H9 (cell line): ENCODE data around the gene MTNR1B. TPM values are rescaled to one million over a fixed set of nuclear protein-coding genes. Genes with fewer than 3 reads are reported as not detected.

Experiments
- DNase-seq: peaks from one replicate; pipeline ENCODE4 v3.0.0-alpha.2; 2017
- H2AFZ ChIP-seq: one replicate; pipeline ENCODE4 v1.6.1; 2013; ENCODE audit warnings: mild to moderate bottlenecking, low read length, control low read depth, moderate library complexity
- H2AK5ac ChIP-seq: 2 replicates; pipeline ENCODE4 v1.6.1; 2013; ENCODE audit warnings: low read length, control low read depth, mixed read lengths; ENCODE audit not compliant: insufficient read length
- H2BK120ac ChIP-seq: one replicate; pipeline ENCODE4 v1.6.1; 2013; ENCODE audit warnings: low read depth, mild to moderate bottlenecking, low read length, control low read depth, inconsistent platforms; ENCODE audit not compliant: poor library complexity, severe bottlenecking
- H2BK12ac ChIP-seq: 2 replicates; pipeline ENCODE4 v1.6.1; 2013; ENCODE audit warnings: low read length, control low read depth, mixed read lengths, low read depth; ENCODE audit not compliant: insufficient read length
- H2BK15ac ChIP-seq: 2 replicates; pipeline ENCODE4 v1.6.1; 2013; ENCODE audit warnings: low read depth, low read length, control low read depth
- H2BK20ac ChIP-seq: one replicate; pipeline ENCODE4 v1.6.1; 2013; ENCODE audit warnings: low read depth, mild to moderate bottlenecking, low read length, control low read depth, inconsistent platforms; ENCODE audit not compliant: poor library complexity, severe bottlenecking
- H2BK5ac ChIP-seq: 2 replicates; pipeline ENCODE4 v1.6.1; 2013; ENCODE audit warnings: low read length, control low read depth, mixed read lengths; ENCODE audit not compliant: insufficient read length
- H3K14ac ChIP-seq: 2 replicates; pipeline ENCODE4 v1.6.1; 2013; ENCODE audit warnings: low read length, control low read depth; ENCODE audit not compliant: insufficient read depth
- H3K18ac ChIP-seq: 2 replicates; pipeline ENCODE4 v1.6.1; 2013; ENCODE audit warnings: low read depth, mild to moderate bottlenecking, mixed read lengths, low read length, control low read depth; ENCODE audit not compliant: insufficient read length
- H3K23ac ChIP-seq: 2 replicates; pipeline ENCODE4 v1.6.1; 2013; ENCODE audit warnings: low read length, control low read depth, mixed read lengths, low read depth; ENCODE audit not compliant: insufficient read length
- H3K23me2 ChIP-seq: 2 replicates; pipeline ENCODE4 v1.6.1; 2013; ENCODE audit warnings: low read depth, mild to moderate bottlenecking, mixed read lengths, low read length, control low read depth; ENCODE audit not compliant: insufficient read length, poor library complexity, severe bottlenecking
- H3K27ac ChIP-seq: 2 replicates; pipeline ENCODE4 v1.5.1; 2013; ENCODE audit warnings: low read length, control low read depth, mixed read lengths, low read depth; ENCODE audit not compliant: insufficient read length
- H3K27me3 ChIP-seq: 2 replicates; pipeline ENCODE4 v1.6.1; 2013; ENCODE audit warnings: low read length, control low read depth, inconsistent platforms; ENCODE audit not compliant: insufficient read depth
- H3K4ac ChIP-seq: 2 replicates; pipeline ENCODE4 v1.6.1; 2013; ENCODE audit warnings: low read depth, mild to moderate bottlenecking, control low read depth, inconsistent platforms, low read length, moderate library complexity
- H3K4me1 ChIP-seq: 2 replicates; pipeline ENCODE4 v1.6.1; 2013; ENCODE audit warnings: low read length, control low read depth, inconsistent platforms; ENCODE audit not compliant: insufficient read depth
- H3K4me2 ChIP-seq: 2 replicates; pipeline ENCODE4 v1.6.1; 2013; ENCODE audit warnings: low read length, control low read depth, mixed read lengths; ENCODE audit not compliant: insufficient read length, insufficient read depth
- H3K56ac ChIP-seq: 2 replicates; pipeline ENCODE4 v1.6.1; 2013; ENCODE audit warnings: low read depth, mild to moderate bottlenecking, mixed read lengths, low read length, control low read depth; ENCODE audit not compliant: insufficient read length
- H3K79me1 ChIP-seq: 2 replicates; pipeline ENCODE4 v1.6.1; 2013; ENCODE audit warnings: low read depth, mild to moderate bottlenecking, moderate library complexity, low read length, control low read depth, inconsistent platforms; ENCODE audit not compliant: insufficient read depth, poor library complexity, severe bottlenecking
- H3K79me2 ChIP-seq: 2 replicates; pipeline ENCODE4 v1.6.1; 2013; ENCODE audit warnings: low read length, control low read depth, inconsistent platforms; ENCODE audit not compliant: insufficient read depth
- H3K9ac ChIP-seq: 2 replicates; pipeline ENCODE4 v1.6.1; 2013; ENCODE audit warnings: low read length, control low read depth, mixed read lengths; ENCODE audit not compliant: insufficient read length; ENCODE audit errors: extremely low read depth
- H3K9me3 ChIP-seq: one replicate; pipeline ENCODE4 v1.6.1; 2013; ENCODE audit warnings: low read depth, low read length, inconsistent platforms; ENCODE audit not compliant: control insufficient read depth
- H3T11ph ChIP-seq: one replicate; pipeline ENCODE4 v1.6.1; 2013; ENCODE audit warnings: mild to moderate bottlenecking, low read length, control low read depth, inconsistent platforms
- H4K20me1 ChIP-seq: one replicate; pipeline ENCODE4 v1.6.1; 2013; ENCODE audit not compliant: control insufficient read depth, insufficient read length, insufficient read depth
- H4K5ac ChIP-seq: 2 replicates; pipeline ENCODE4 v1.6.1; 2013; ENCODE audit warnings: low read depth, mild to moderate bottlenecking, mixed read lengths, low read length, control low read depth; ENCODE audit not compliant: insufficient read length
- H4K8ac ChIP-seq: replicated peaks from 2 replicates; pipeline ENCODE4 v1.6.1; 2013; ENCODE audit warnings: low read length, control low read depth, mixed read lengths, low read depth; ENCODE audit not compliant: insufficient read length
- H4K91ac ChIP-seq: 2 replicates; pipeline ENCODE4 v1.6.1; 2013; ENCODE audit warnings: low read depth, mild to moderate bottlenecking, moderate library complexity, mixed read lengths, low read length, control low read depth; ENCODE audit not compliant: insufficient read length
- H3K27ac Mint-ChIP-seq, 3 experiments: 2 replicates in 2 of 3; 3 replicates in 1 of 3; pipeline ENCODE4 v1.8.0; 2020 to 2021; ENCODE audit warnings: mixed read lengths in 3 of 3, mild to moderate bottlenecking in 1 of 3, moderate library complexity in 1 of 3
- H3K27me3 Mint-ChIP-seq: 2 replicates; pipeline ENCODE4 v1.8.0; 2021; ENCODE audit warnings: low read depth, mild to moderate bottlenecking, moderate library complexity, mixed read lengths
- H3K36me3 Mint-ChIP-seq, 3 experiments: 2 replicates in 2 of 3; 3 replicates in 1 of 3; pipeline ENCODE4 v1.8.0; 2020 to 2021; ENCODE audit warnings: low read depth in 3 of 3, mixed read lengths in 3 of 3; ENCODE audit not compliant: insufficient read depth in 1 of 3
- H3K4me1 Mint-ChIP-seq, 2 experiments: 2 replicates each; pipeline ENCODE4 v1.8.0; 2020; ENCODE audit warnings: mixed read lengths in 2 of 2
- H3K4me3 Mint-ChIP-seq, 2 experiments: 2 replicates in 1 of 2; 3 replicates in 1 of 2; pipeline ENCODE4 v1.8.0; 2020 to 2021; ENCODE audit warnings: mild to moderate bottlenecking in 2 of 2, mixed read lengths in 2 of 2, moderate library complexity in 1 of 2
- H3K9me3 Mint-ChIP-seq, 2 experiments: 2 replicates in 1 of 2; 3 replicates in 1 of 2; pipeline ENCODE4 v1.8.0; 2020; ENCODE audit warnings: mild to moderate bottlenecking in 2 of 2, mixed read lengths in 2 of 2, moderate library complexity in 1 of 2
- CTCF ChIP-seq: fragments of 200-600 bp; sonication (generic); conservative IDR thresholded peaks from 3 replicates; pipeline ENCODE4 v1.8.0; 2021; ENCODE audit warnings: antibody characterized with exemption, mild to moderate bottlenecking
- WGBS: extraction: QIAGEN DNeasy Blood & Tissue Kit; methylation state at CpG from one replicate; pipeline ENCODE4 v1.1.7; 2013; ENCODE audit warnings: missing lambda C conversion rate, low lambda C conversion rate, mixed read lengths; ENCODE audit not compliant: insufficient read length; ENCODE audit errors: extremely low coverage; 5-methylcytosine and 5-hydroxymethylcytosine counted together
- total RNA-seq: library from RNA; stranded (reverse); gene quantifications from 2 replicates; pipeline ENCODE4 v1.2.1, GENCODE V29; 2021

The MTNR1B gene
- total RNA-seq, 1 experiment from 2014 or later = not detected

DNA sequence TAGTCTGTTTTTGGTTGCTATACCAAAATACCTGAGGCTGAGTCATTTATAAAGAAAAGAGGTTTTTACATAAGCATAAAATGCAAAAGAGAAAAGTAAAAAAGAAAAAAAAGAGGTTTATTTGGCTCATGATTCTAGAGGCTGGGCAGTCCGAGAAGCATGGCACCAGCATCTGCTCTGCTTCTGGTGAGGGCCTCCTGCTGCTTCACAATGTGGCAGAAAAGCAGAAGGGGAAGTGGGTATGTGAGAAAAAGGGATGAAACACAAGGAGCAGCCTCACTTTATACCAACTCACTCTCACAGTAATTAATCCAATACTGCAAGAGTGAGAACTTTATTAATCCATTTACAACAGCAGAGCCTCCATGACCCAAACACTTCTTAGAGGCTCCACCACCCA is 47.1 kb downstream of the MTNR1B start:
- H3K4me1 ChIP-seq = no peaks in the 10 kb centered on the region
- Mint-ChIP-seq H3K27me3 (no peaks in the 10 kb centered on the region; the same call in 1 of the 2 replicates), H3K4me3 (no peak overlapping the region), H3K4me1 (peaks cover 7 to 18% of the 10 kb centered on the region in 2 experiments), H3K36me3 (peaks cover 4 to 23% (median 14%) of the 10 kb centered on the region in 3 experiments; a peak in 6 of 7 replicates), H3K27ac (no peak overlapping the region), H3K9me3 (peaks cover 11 to 14% of the 10 kb centered on the region in 2 experiments)
- WGBS = no CpG with 5 or more reads among the region's 1 CpG
- no peak overlapping the region for H3T11ph ChIP-seq
- H3K79me1 ChIP-seq = no peaks in the 10 kb centered on the region
- no peaks in the 10 kb centered on the region for H4K20me1 ChIP-seq
- no peak overlapping the region for H3K9ac ChIP-seq
- H2BK20ac ChIP-seq = no peak overlapping the region
- no peak overlapping the region for H3K14ac ChIP-seq
- DNase-seq = no peak
- no peaks in the 10 kb centered on the region for H3K9me3 ChIP-seq
- no peak overlapping the region for H3K18ac ChIP-seq
- no peak for TF ChIP-seq CTCF
- H2BK120ac ChIP-seq = no peak overlapping the region
- no peak overlapping the region for H4K5ac ChIP-seq
- no peak overlapping the region for H2BK5ac ChIP-seq
- no peak overlapping the region for H2BK12ac ChIP-seq
- H3K27ac ChIP-seq = no peak overlapping the region
- H3K23me2 ChIP-seq = no peaks in the 10 kb centered on the region
- H3K56ac ChIP-seq = no peak overlapping the region
- H2BK15ac ChIP-seq = no peak overlapping the region
- no peak overlapping the region for H2AK5ac ChIP-seq
- H3K23ac ChIP-seq = no peak overlapping the region
- no peaks in the 10 kb centered on the region for H3K79me2 ChIP-seq
- no peak overlapping the region for H4K8ac ChIP-seq
- no peak overlapping the region for H2AFZ ChIP-seq
- no peak overlapping the region for H3K4ac ChIP-seq
- no peak overlapping the region for H3K4me2 ChIP-seq
- H3K27me3 ChIP-seq = no peaks in the 10 kb centered on the region
- no peak overlapping the region for H4K91ac ChIP-seq
